Prostate gland (tissue), 2 donors: Measurements from ENCODE around the gene KIF26B.

Source experiments
- CTCF ChIP-seq, 4 experiments: fragments of 200-600 bp in 2 of 4; fragments of 450-650 bp in 2 of 4; sonication (generic) in 2 of 4; IDR thresholded peaks; 1 replicate in 3 of 4; 2 replicates in 1 of 4; pipeline ENCODE4 v1.5.1; 2016 to 2019; ENCODE audit warnings: antibody characterized with exemption in 4 of 4, mild to moderate bottlenecking in 2 of 4, moderate library complexity in 2 of 4
- POLR2A ChIP-seq: fragments of 450-650 bp; IDR thresholded peaks from one replicate; pipeline ENCODE4 v1.6.1; 2016; ENCODE audit warnings: antibody characterized with exemption, mild to moderate bottlenecking

- TF ChIP-seq CTCF (IDR thresholded peaks at IDR 0.05) (no peak), POLR2A (no peak)
Measured at GRCh38 chr1:245201201-245201600, 46.4 kb downstream of the KIF26B start.
